Measurements from ENCODE around the gene CELSR2. TPM values are rescaled to one million over a fixed set of nuclear protein-coding genes. Genes with fewer than 3 reads are reported as not detected.
A peak's percentile ranks its signal among the peaks of the same experiment; 100 is the strongest.

CELSR2 gene
- polyA plus RNA-seq, 1 donor (not counting 4 experiments of a cell fraction or from before 2014, with no cell fraction given) = 7.3 TPM

DNA sequence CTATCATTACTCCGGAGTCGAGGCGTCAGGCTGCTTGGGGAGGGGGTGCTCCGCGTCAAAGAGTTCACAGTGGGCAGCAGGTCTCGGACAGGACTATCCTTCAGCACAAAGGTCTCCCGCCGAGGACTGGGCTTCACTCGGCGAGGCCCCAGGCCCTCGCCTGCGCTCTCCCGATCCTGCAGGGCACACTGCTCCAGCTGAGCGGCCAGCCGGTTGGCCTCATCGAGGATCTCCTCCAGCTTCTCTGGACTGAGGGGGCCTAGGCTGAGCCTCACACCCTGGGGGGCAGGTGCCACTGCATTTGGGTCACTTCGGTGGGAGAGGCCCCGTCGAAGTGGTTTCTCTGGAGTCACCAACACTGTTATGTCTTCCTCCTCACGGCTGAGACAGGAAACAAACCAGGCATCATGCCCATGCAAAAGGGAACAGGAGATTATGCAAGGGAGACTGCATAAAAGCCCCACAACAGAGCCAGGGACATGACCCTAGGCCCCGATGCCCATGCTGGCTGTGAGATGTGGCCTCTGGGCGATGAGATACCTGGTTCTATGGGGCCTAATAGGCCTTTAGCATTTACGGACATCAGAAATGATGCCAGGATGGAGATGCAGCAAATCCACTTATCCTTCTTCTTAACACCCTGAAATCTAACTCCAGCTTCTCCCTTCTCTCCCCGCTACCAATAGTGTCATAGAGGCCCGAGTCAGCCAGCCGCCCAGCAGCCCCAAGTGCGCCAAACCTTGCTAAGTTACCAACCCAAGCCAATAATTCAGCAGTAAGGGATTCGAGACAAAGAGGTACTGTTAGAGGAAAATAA is 32.5 kb downstream of the CELSR2 start:
- Histone ChIP-seq H3K4me2 (ENCODE audit: control insufficient read depth, extremely low read depth, insufficient read depth, low read depth, low read length) (peak overlapping the region; percentile 77), H4K20me1 (ENCODE audit: control insufficient read depth, extremely low read depth, insufficient read depth, low read length) (no peaks in the 10 kb centered on the region), H3K9ac (ENCODE audit: control insufficient read depth, extremely low read depth, insufficient read depth, low read length) (peak overlapping the region; percentile 49), H3K9me3 (ENCODE audit: control insufficient read depth, low read depth, low read length) (no peaks in the 10 kb centered on the region), H3K4me3 (ENCODE audit: control insufficient read depth in 2 of 3, extremely low read depth in 1 of 3, insufficient read depth in 2 of 3, low read depth in 1 of 3, low read length in 3 of 3) (peak overlapping the region; percentile 64 to 94 (median 65)), H3K9me1 (ENCODE audit: control insufficient read depth, extremely low read depth, insufficient read depth, low read length) (no peaks in the 10 kb centered on the region), H3K36me3 (ENCODE audit: control insufficient read depth in 2 of 2, extremely low read depth in 1 of 2, insufficient read depth in 2 of 2, low read length in 2 of 2) (peaks cover 0 to 20% of the 10 kb centered on the region in 2 experiments), H3K27ac (ENCODE audit: control insufficient read depth, insufficient read depth, low read length) (no peak overlapping the region), H3K4me1 (ENCODE audit: control insufficient read depth, extremely low read depth, insufficient read depth, low read length) (peaks cover 24% of the 10 kb centered on the region), H3K79me2 (ENCODE audit: control insufficient read depth, insufficient read depth, low read length) (peaks cover 26% of the 10 kb centered on the region), H2AFZ (ENCODE audit: control insufficient read depth, low read length) (no peak overlapping the region), H3K27me3 (ENCODE audit: control insufficient read depth, extremely low read depth, insufficient read depth, low read length) (no peaks in the 10 kb centered on the region)
- dilution Hi-C loops (cut with MboI; ENCODE audit: extremely low pct_ligation_motif_present, low sequenced_read_pairs) = no loop called here
- TF ChIP-seq, protein P1, sequence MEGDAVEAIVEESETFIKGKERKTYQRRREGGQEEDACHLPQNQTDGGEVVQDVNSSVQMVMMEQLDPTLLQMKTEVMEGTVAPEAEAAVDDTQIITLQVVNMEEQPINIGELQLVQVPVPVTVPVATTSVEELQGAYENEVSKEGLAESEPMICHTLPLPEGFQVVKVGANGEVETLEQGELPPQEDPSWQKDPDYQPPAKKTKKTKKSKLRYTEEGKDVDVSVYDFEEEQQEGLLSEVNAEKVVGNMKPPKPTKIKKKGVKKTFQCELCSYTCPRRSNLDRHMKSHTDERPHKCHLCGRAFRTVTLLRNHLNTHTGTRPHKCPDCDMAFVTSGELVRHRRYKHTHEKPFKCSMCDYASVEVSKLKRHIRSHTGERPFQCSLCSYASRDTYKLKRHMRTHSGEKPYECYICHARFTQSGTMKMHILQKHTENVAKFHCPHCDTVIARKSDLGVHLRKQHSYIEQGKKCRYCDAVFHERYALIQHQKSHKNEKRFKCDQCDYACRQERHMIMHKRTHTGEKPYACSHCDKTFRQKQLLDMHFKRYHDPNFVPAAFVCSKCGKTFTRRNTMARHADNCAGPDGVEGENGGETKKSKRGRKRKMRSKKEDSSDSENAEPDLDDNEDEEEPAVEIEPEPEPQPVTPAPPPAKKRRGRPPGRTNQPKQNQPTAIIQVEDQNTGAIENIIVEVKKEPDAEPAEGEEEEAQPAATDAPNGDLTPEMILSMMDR (optimal IDR thresholded peaks at IDR 0.05 in 1 of 3, IDR thresholded peaks at IDR 0.05 in 1 of 3, conservative IDR thresholded peaks at IDR 0.05 in 1 of 3; ENCODE audit: extremely low read depth in 1 of 3, insufficient read depth in 2 of 3, low read length in 3 of 3) = no peak
- TF ChIP-seq EZH2 (IDR thresholded peaks at IDR 0.05; ENCODE audit: low read length) = no peak
- FAIRE-seq (no peak), DNase-seq (ENCODE audit: low read depth, low spot score) (no peak)

DNA sequence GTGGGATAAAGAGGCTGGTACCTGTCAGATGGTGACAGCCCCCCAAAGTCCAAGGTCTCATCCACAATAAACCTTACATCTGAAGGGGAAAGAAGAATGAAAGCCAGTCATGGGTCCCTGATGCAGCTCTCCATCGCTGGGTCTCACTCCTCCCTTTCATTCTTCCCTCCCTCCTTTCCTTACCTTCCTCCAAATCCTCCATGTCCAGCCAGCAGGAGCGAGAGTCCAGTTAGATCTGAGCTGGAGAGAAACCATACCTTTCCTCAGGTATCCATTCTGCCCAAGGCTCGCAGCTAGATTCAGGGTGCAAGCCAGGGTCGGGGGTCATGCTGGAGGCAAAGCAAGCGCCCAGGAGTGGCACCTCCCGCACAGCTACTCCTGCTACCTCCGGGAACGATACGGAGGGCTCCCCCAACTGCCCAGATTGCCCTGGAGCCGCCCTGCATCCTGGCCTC is 33.2 kb downstream of the CELSR2 start:
- Histone ChIP-seq H2AFZ (ENCODE audit: control insufficient read depth, low read length) (peak overlapping the region; percentile 99), H3K4me3 (ENCODE audit: control insufficient read depth in 2 of 3, extremely low read depth in 1 of 3, insufficient read depth in 2 of 3, low read depth in 1 of 3, low read length in 3 of 3) (peak overlapping the region; percentile 64 to 94 (median 65)), H3K4me1 (ENCODE audit: control insufficient read depth, extremely low read depth, insufficient read depth, low read length) (peaks cover 24% of the 10 kb centered on the region), H3K79me2 (ENCODE audit: control insufficient read depth, insufficient read depth, low read length) (peaks cover 22% of the 10 kb centered on the region), H3K36me3 (ENCODE audit: control insufficient read depth in 2 of 2, extremely low read depth in 1 of 2, insufficient read depth in 2 of 2, low read length in 2 of 2) (peaks cover 0 to 20% of the 10 kb centered on the region in 2 experiments), H4K20me1 (ENCODE audit: control insufficient read depth, extremely low read depth, insufficient read depth, low read length) (no peaks in the 10 kb centered on the region), H3K27ac (ENCODE audit: control insufficient read depth, insufficient read depth, low read length) (peak overlapping the region; percentile 38), H3K27me3 (ENCODE audit: control insufficient read depth, extremely low read depth, insufficient read depth, low read length) (no peaks in the 10 kb centered on the region), H3K9me3 (ENCODE audit: control insufficient read depth, low read depth, low read length) (no peaks in the 10 kb centered on the region), H3K4me2 (ENCODE audit: control insufficient read depth, extremely low read depth, insufficient read depth, low read depth, low read length) (peak overlapping the region; percentile 77), H3K9me1 (ENCODE audit: control insufficient read depth, extremely low read depth, insufficient read depth, low read length) (no peaks in the 10 kb centered on the region), H3K9ac (ENCODE audit: control insufficient read depth, extremely low read depth, insufficient read depth, low read length) (peak overlapping the region; percentile 49)
- FAIRE-seq = no peak
- dilution Hi-C loops (cut with MboI; ENCODE audit: extremely low pct_ligation_motif_present, low sequenced_read_pairs) = no loop called here
- TF ChIP-seq, protein P1 (optimal IDR thresholded peaks at IDR 0.05 in 1 of 3, IDR thresholded peaks at IDR 0.05 in 1 of 3, conservative IDR thresholded peaks at IDR 0.05 in 1 of 3; ENCODE audit: extremely low read depth in 1 of 3, insufficient read depth in 2 of 3, low read length in 3 of 3) = peak in 1 of 3 experiments; percentile 14
- no peak for TF ChIP-seq EZH2 (IDR thresholded peaks at IDR 0.05; ENCODE audit: low read length)
- no peak for DNase-seq (ENCODE audit: low read depth, low spot score)

All from keratinocyte (primary cell).